ENCODE data around the gene BTD. TPM values are rescaled to one million over a fixed set of nuclear protein-coding genes. Genes with fewer than 3 reads are reported as not detected.

The BTD gene
- total RNA-seq = 2.0 and 2.1 TPM in 2 replicates

GRCh38 chr3:15601399-15602145 lies at the start of gene BTD, which contains the start of gene HACL1:
TSS of gene BTD (plus strand) at chr3:15601745. CDS start at chr3:15635440, 33,695 bp downstream.
TSS of gene HACL1 (minus strand) at chr3:15601569. CDS start at chr3:15601463, 106 bp downstream.
- peaks cover 5% of the 10 kb centered on the region for H3K9me3 Mint-ChIP-seq
- peak within 1 kb of the TSS; percentile 98 for H3K4me3 Mint-ChIP-seq
- H3K27ac Mint-ChIP-seq = peak within 1 kb of the TSS; percentile 98
- peaks cover 2% of the 10 kb centered on the region for H3K27me3 Mint-ChIP-seq
- peaks cover 32% of the 10 kb centered on the region for H3K36me3 Mint-ChIP-seq (ENCODE audit: low read depth)
- H3K4me1 Mint-ChIP-seq = peaks cover 30% of the 10 kb centered on the region
- DNase-seq = peak; percentile 99
- intact Hi-C loops (cut with micrococcal nuclease) = loop anchor here (1.0 to 5.0 kb wide), 6 partner anchors 36 to 537 kb away; partner anchors contain the start of genes CAPN7 and MRPS25

- H3K27ac Mint-ChIP-seq = peak overlapping the region; percentile 11
- intact Hi-C loops (cut with micrococcal nuclease) = no loop called here
- H3K4me3 Mint-ChIP-seq = no peak overlapping the region
These were observed 49.6 kb upstream of the BTD start for GRCh38 chr3:15551902-15552301.

GRCh38 chr3:15553749-15554148 lies 47.8 kb upstream of the BTD start:
- Mint-ChIP-seq H3K36me3 (ENCODE audit: low read depth) (peaks cover 31% of the 10 kb centered on the region), H3K9me3 (no peaks in the 10 kb centered on the region), H3K4me1 (peaks cover 32% of the 10 kb centered on the region), H3K27me3 (no peaks in the 10 kb centered on the region), H3K27ac (no peak overlapping the region), H3K4me3 (no peak overlapping the region)
- intact Hi-C loops (cut with micrococcal nuclease) = no loop called here
- DNase-seq = no peak

More at GRCh38 chr3:15551902-15552301, 49.6 kb upstream of the BTD start:
- peaks cover 34% of the 10 kb centered on the region for H3K36me3 Mint-ChIP-seq (ENCODE audit: low read depth)
- peaks cover 28% of the 10 kb centered on the region for H3K4me1 Mint-ChIP-seq
- peaks cover 2% of the 10 kb centered on the region for H3K9me3 Mint-ChIP-seq
- DNase-seq = no peak
- H3K27me3 Mint-ChIP-seq = no peaks in the 10 kb centered on the region

GRCh38 chr3:15556512-15556911 lies 45.0 kb upstream of the BTD start:
- Mint-ChIP-seq H3K36me3 (ENCODE audit: low read depth) (peaks cover 27% of the 10 kb centered on the region), H3K27me3 (no peaks in the 10 kb centered on the region), H3K9me3 (no peaks in the 10 kb centered on the region), H3K4me1 (peaks cover 32% of the 10 kb centered on the region), H3K4me3 (peak overlapping the region; percentile 43), H3K27ac (peak overlapping the region; percentile 65)
- intact Hi-C loops (cut with micrococcal nuclease) = loop anchor here (2.0 kb wide), 3 partner anchors 22 to 354 kb away; no protein-coding TSS in a partner anchor
- DNase-seq = peak; percentile 76

GRCh38 chr3:15557511-15557946 lies 44.0 kb upstream of the BTD start:
- H3K27me3 Mint-ChIP-seq = no peaks in the 10 kb centered on the region
- no peak overlapping the region for H3K27ac Mint-ChIP-seq
- peak; percentile 93 for DNase-seq
- no peaks in the 10 kb centered on the region for H3K9me3 Mint-ChIP-seq
- intact Hi-C loops (cut with micrococcal nuclease) = loop anchor here (1.0 to 2.0 kb wide), 7 partner anchors 23 to 355 kb away; partner anchors contain the start of gene SH3BP5
- H3K4me3 Mint-ChIP-seq = no peak overlapping the region
- peaks cover 24% of the 10 kb centered on the region for H3K36me3 Mint-ChIP-seq (ENCODE audit: low read depth)
- peaks cover 28% of the 10 kb centered on the region for H3K4me1 Mint-ChIP-seq

GRCh38 chr3:15558581-15558980 lies 43.0 kb upstream of the BTD start:
- H3K9me3 Mint-ChIP-seq = no peaks in the 10 kb centered on the region
- intact Hi-C loops (cut with micrococcal nuclease) = no loop called here
- H3K36me3 Mint-ChIP-seq (ENCODE audit: low read depth) = peaks cover 28% of the 10 kb centered on the region
- no peaks in the 10 kb centered on the region for H3K27me3 Mint-ChIP-seq
- H3K4me1 Mint-ChIP-seq = peaks cover 26% of the 10 kb centered on the region
- no peak for DNase-seq
- no peak overlapping the region for H3K4me3 Mint-ChIP-seq
- no peak overlapping the region for H3K27ac Mint-ChIP-seq

GRCh38 chr3:15562560-15562959 lies 39.0 kb upstream of the BTD start:
- no peaks in the 10 kb centered on the region for H3K9me3 Mint-ChIP-seq
- DNase-seq = no peak
- intact Hi-C loops (cut with micrococcal nuclease) = no loop called here
- no peaks in the 10 kb centered on the region for H3K27me3 Mint-ChIP-seq
- H3K4me1 Mint-ChIP-seq = peaks cover 6% of the 10 kb centered on the region
- H3K27ac Mint-ChIP-seq = no peak overlapping the region
- peaks cover 46% of the 10 kb centered on the region for H3K36me3 Mint-ChIP-seq (ENCODE audit: low read depth)
- no peak overlapping the region for H3K4me3 Mint-ChIP-seq

- H3K27me3 Mint-ChIP-seq = no peaks in the 10 kb centered on the region
- intact Hi-C loops (cut with micrococcal nuclease) = no loop called here
- no peaks in the 10 kb centered on the region for H3K9me3 Mint-ChIP-seq
- H3K4me3 Mint-ChIP-seq = no peak overlapping the region
- no peak for DNase-seq
- H3K27ac Mint-ChIP-seq = no peak overlapping the region
- H3K36me3 Mint-ChIP-seq (ENCODE audit: low read depth) = peaks cover 52% of the 10 kb centered on the region
- peaks cover 5% of the 10 kb centered on the region for H3K4me1 Mint-ChIP-seq
These were observed 38.4 kb upstream of the BTD start for GRCh38 chr3:15563190-15563589.

GRCh38 chr3:15572138-15572537 lies 29.4 kb upstream of the BTD start:
- DNase-seq = no peak
- Mint-ChIP-seq H3K4me3 (no peak overlapping the region), H3K36me3 (ENCODE audit: low read depth) (peaks cover 49% of the 10 kb centered on the region), H3K9me3 (no peaks in the 10 kb centered on the region), H3K27ac (no peak overlapping the region), H3K27me3 (no peaks in the 10 kb centered on the region), H3K4me1 (peaks cover 8% of the 10 kb centered on the region)
- intact Hi-C loops (cut with micrococcal nuclease) = no loop called here

GRCh38 chr3:15575446-15575845 lies 26.1 kb upstream of the BTD start:
- intact Hi-C loops (cut with micrococcal nuclease) = no loop called here
- Mint-ChIP-seq H3K9me3 (no peaks in the 10 kb centered on the region), H3K4me3 (no peak overlapping the region), H3K4me1 (no peaks in the 10 kb centered on the region), H3K27me3 (no peaks in the 10 kb centered on the region), H3K27ac (no peak overlapping the region), H3K36me3 (ENCODE audit: low read depth) (peaks cover 45% of the 10 kb centered on the region)
- DNase-seq = no peak

GRCh38 chr3:15576475-15576874 lies 25.1 kb upstream of the BTD start:
- Mint-ChIP-seq H3K4me1 (no peaks in the 10 kb centered on the region), H3K36me3 (ENCODE audit: low read depth) (peaks cover 40% of the 10 kb centered on the region), H3K4me3 (no peak overlapping the region), H3K27ac (no peak overlapping the region), H3K9me3 (no peaks in the 10 kb centered on the region), H3K27me3 (no peaks in the 10 kb centered on the region)
- intact Hi-C loops (cut with micrococcal nuclease) = no loop called here
- DNase-seq = no peak

- H3K9me3 Mint-ChIP-seq = no peaks in the 10 kb centered on the region
- H3K27me3 Mint-ChIP-seq = no peaks in the 10 kb centered on the region
- H3K4me3 Mint-ChIP-seq = no peak overlapping the region
- no peak overlapping the region for H3K27ac Mint-ChIP-seq
- H3K36me3 Mint-ChIP-seq (ENCODE audit: low read depth) = peaks cover 38% of the 10 kb centered on the region
- H3K4me1 Mint-ChIP-seq = no peaks in the 10 kb centered on the region
- intact Hi-C loops (cut with micrococcal nuclease) = no loop called here
- no peak for DNase-seq
These were observed 23.2 kb upstream of the BTD start for GRCh38 chr3:15578289-15578867.

- Mint-ChIP-seq H3K9me3 (no peaks in the 10 kb centered on the region), H3K36me3 (ENCODE audit: low read depth) (peaks cover 36% of the 10 kb centered on the region), H3K4me3 (no peak overlapping the region), H3K27me3 (no peaks in the 10 kb centered on the region), H3K27ac (no peak overlapping the region), H3K4me1 (no peaks in the 10 kb centered on the region)
- DNase-seq = no peak
- intact Hi-C loops (cut with micrococcal nuclease) = no loop called here
These were observed 22.5 kb upstream of the BTD start for GRCh38 chr3:15579051-15579450.

Measured in activated CD4-positive, alpha-beta T cell treated with anti-CD3 and anti-CD28 coated beads, Interleukin-2, amount 10 ng/mL, durations not matched to agents 24 days and 14 days (primary cell).